K562 (cell line): ENCODE results near the gene MPDZ. TPM values are rescaled to one million over a fixed set of nuclear protein-coding genes. Genes with fewer than 3 reads are reported as not detected.

ENCODE experiments used
- ATAC-seq: fragments of 200-7000 bp; cut with Tn5 transposase; 3 replicates; pipeline ENCODE4 v1.9.1; 2020; ENCODE audit warnings: moderate library complexity
- BruUV-seq: library from RNA; stranded (reverse); fragments of 400-500 nt; replicated peaks from 2 replicates; lab custom pipeline; 2021; lab: Mats Ljungman, UMichigan
- CTCF ChIA-PET: fragments of 300-600 bp; formaldehyde crosslinking; extraction: SDS; loops from one replicate; lab custom pipeline; 2021; ENCODE audit warnings: low intra/inter-chr PET ratio; lab: Yijun Ruan, JAX
- POLR2A ChIA-PET: fragments of 300-600, 350-650 bp; sonication (Branson Sonifier 250); formaldehyde crosslinking; extraction: SDS; loops from one replicate; lab custom pipeline; 2021; ENCODE audit warnings: antibody characterized with exemption, inconsistent platforms; lab: Yijun Ruan, JAX
- DNase-seq, 4 experiments: peaks; one replicate each; pipeline versions ENCODE4 v3.0.0 to v3.0.0-alpha.2; 2011 to 2018; ENCODE audit warnings: low spot score in 3 of 4, mixed read lengths in 3 of 4; ENCODE audit errors: extremely low read depth in 1 of 4
- FAIRE-seq: peaks from 2 replicates; lab custom pipeline; 2011; peaks lifted over from hg19 to GRCh38; lab: Jason Lieb, UNC
- H2AFZ ChIP-seq: 2 replicates; pipeline ENCODE4 v1.6.0; 2011; ENCODE audit warnings: low read depth, low read length, control low read depth, inconsistent platforms
- H3K27ac ChIP-seq: fragments of 200-600 bp; 3 replicates; pipeline ENCODE4 v1.8.0; 2011; ENCODE audit warnings: low read depth, mild to moderate bottlenecking, control low read depth, inconsistent platforms, low read length, moderate library complexity, mixed read lengths; ENCODE audit errors: extremely low read depth
- H3K27me3 ChIP-seq, 2 experiments: fragments of 300-600 bp in 1 of 2; 2 replicates in 1 of 2; 3 replicates in 1 of 2; pipeline versions ENCODE4 v1.6.0 to v1.8.0; 2011; ENCODE audit warnings: inconsistent platforms in 2 of 2, low read length in 2 of 2, mild to moderate bottlenecking in 1 of 2, mixed read lengths in 1 of 2, moderate library complexity in 1 of 2; ENCODE audit not compliant: control insufficient read depth in 2 of 2, insufficient read depth in 2 of 2
- H3K36me3 ChIP-seq: fragments of 300-600 bp; 3 replicates; pipeline ENCODE4 v1.8.0; 2011; ENCODE audit warnings: mild to moderate bottlenecking, low read length, inconsistent platforms; ENCODE audit not compliant: control insufficient read depth, insufficient read depth
- H3K4me1 ChIP-seq, 2 experiments: fragments of 200-600 bp in 1 of 2; replicated peaks in 1 of 2; 2 replicates in 1 of 2; 3 replicates in 1 of 2; pipeline versions ENCODE4 v1.5.1 to v1.8.0; 2011; ENCODE audit warnings: inconsistent platforms in 2 of 2, low read length in 2 of 2, mild to moderate bottlenecking in 1 of 2, mixed read lengths in 1 of 2, moderate library complexity in 1 of 2; ENCODE audit not compliant: control insufficient read depth in 2 of 2, insufficient read depth in 2 of 2
- H3K4me2 ChIP-seq: 2 replicates; pipeline ENCODE4 v1.6.1; 2011; ENCODE audit warnings: low read length, control low read depth, inconsistent platforms, mixed read lengths; ENCODE audit not compliant: insufficient read depth
- H3K4me3 ChIP-seq: fragments of 200-600 bp; sonication (generic), shearing (Covaris generic); 2 replicates; pipeline ENCODE4 v1.5.1; 2016; ENCODE audit warnings: control low read depth, inconsistent platforms
- H3K79me2 ChIP-seq: fragments of 200-600 bp; 3 replicates; pipeline ENCODE4 v1.8.0; 2011; ENCODE audit warnings: low read length, inconsistent platforms; ENCODE audit not compliant: control insufficient read depth, insufficient read depth
- H3K9ac ChIP-seq, 2 experiments: 2 replicates each; pipeline versions ENCODE4 v1.6.0 to v1.6.1; 2011; ENCODE audit warnings: low read depth in 2 of 2, low read length in 2 of 2, control low read depth in 1 of 2, inconsistent platforms in 1 of 2, mild to moderate bottlenecking in 1 of 2, mixed read lengths in 1 of 2; ENCODE audit not compliant: insufficient read depth in 1 of 2
- H3K9me1 ChIP-seq: one replicate; pipeline ENCODE4 v1.6.0; 2011; ENCODE audit warnings: inconsistent platforms, mild to moderate bottlenecking, low read length, moderate library complexity; ENCODE audit not compliant: control insufficient read depth, insufficient read depth
- H3K9me3 ChIP-seq: replicated peaks from 2 replicates; pipeline ENCODE4 v1.5.1; 2011; ENCODE audit warnings: low read depth, low read length, inconsistent platforms; ENCODE audit not compliant: control insufficient read depth, insufficient read depth
- H4K20me1 ChIP-seq: replicated peaks from 2 replicates; pipeline ENCODE4 v1.6.1; 2011; ENCODE audit warnings: low read length, inconsistent platforms, mixed read lengths; ENCODE audit not compliant: control insufficient read depth, insufficient read depth
- NCOR1 ChIP-seq: fragments of 450-650 bp; IDR thresholded peaks from 2 replicates; pipeline ENCODE4 v1.6.1; 2016; ENCODE audit warnings: mild to moderate bottlenecking, moderate library complexity
- ZHX1 ChIP-seq: fragments of 150-350 bp; conservative IDR thresholded peaks from 2 replicates; pipeline ENCODE4 v1.6.1; 2014; ENCODE audit warnings: low read length
- ZNF277 ChIP-seq: fragments of 250-450 bp; sonication (Bioruptor Pico); IDR thresholded peaks from 2 replicates; pipeline ENCODE4 v1.8.0; 2022; ENCODE audit warnings: inconsistent platforms, mild to moderate bottlenecking, moderate library complexity, borderline replicate concordance
- ZNF316 ChIP-seq: fragments of 450-650 bp; IDR thresholded peaks from 2 replicates; pipeline ENCODE4 v1.6.1; 2016
- ZNF668 ChIP-seq: fragments of 250-450 bp; sonication (Bioruptor Pico); IDR thresholded peaks from 2 replicates; pipeline ENCODE4 v1.8.0; 2022; ENCODE audit warnings: mild to moderate bottlenecking, inconsistent platforms
- WGBS: fragments of 100-300 bp; shearing (Covaris generic); methylation state at CpG from one replicate; pipeline ENCODE4 v1.1.6; 2016; ENCODE audit warnings: low coverage, mixed read lengths; ENCODE audit not compliant: insufficient coverage; ENCODE audit errors: missing lambda C conversion rate; 5-methylcytosine and 5-hydroxymethylcytosine counted together
- in situ Hi-C: fragments of 300-500 bp; cut with MboI; formaldehyde crosslinking; loops from 4 replicates; pipeline ENCODE4 v1.15.0; 2018; ENCODE audit warnings: inconsistent platforms, mixed read lengths
- intact Hi-C: fragments of 100-400 bp; cut with micrococcal nuclease; formaldehyde crosslinking; loops from 2 replicates; pipeline ENCODE4 v1.14.2; 2022
- polyA plus RNA-seq, 8 experiments: library from polyadenylated mRNA; depleted of rRNA in 4 of 8; stranded (reverse) in 5 of 8; unstranded in 3 of 8; fragments of >200 nt; fragmentation: Nextera tagmentation in 2 of 8; fragmentation: Illumina TruSeq in 1 of 8; extraction: Ambion mirVana in 2 of 8; extraction: Trizol in 1 of 8; gene quantifications; 2 replicates each; pipeline versions ENCODE4 v1.2.1 to v1.2.3, GENCODE V29; 2011 to 2014; ENCODE audit warnings: inconsistent platforms in 1 of 8, missing spikeins in 1 of 8
- total RNA-seq, 7 experiments: library from RNA; depleted of rRNA in 6 of 7; stranded (reverse); fragments of >200 nt in 6 of 7; fragmentation: Illumina TruSeq in 2 of 7; extraction: Trizol in 2 of 7; gene quantifications; 2 replicates each; pipeline versions ENCODE4 v1.2.1 to v1.2.3, GENCODE V29; 2011 to 2021; ENCODE audit warnings: low replicate concordance in 1 of 7

Gene MPDZ
- total and polyA plus RNA-seq, 9 of the 15 experiments (the other 6 are each of a cell fraction or from before 2014, with no cell fraction given), result 3.9 to 13.2 (median 5.7) TPM

DNA sequence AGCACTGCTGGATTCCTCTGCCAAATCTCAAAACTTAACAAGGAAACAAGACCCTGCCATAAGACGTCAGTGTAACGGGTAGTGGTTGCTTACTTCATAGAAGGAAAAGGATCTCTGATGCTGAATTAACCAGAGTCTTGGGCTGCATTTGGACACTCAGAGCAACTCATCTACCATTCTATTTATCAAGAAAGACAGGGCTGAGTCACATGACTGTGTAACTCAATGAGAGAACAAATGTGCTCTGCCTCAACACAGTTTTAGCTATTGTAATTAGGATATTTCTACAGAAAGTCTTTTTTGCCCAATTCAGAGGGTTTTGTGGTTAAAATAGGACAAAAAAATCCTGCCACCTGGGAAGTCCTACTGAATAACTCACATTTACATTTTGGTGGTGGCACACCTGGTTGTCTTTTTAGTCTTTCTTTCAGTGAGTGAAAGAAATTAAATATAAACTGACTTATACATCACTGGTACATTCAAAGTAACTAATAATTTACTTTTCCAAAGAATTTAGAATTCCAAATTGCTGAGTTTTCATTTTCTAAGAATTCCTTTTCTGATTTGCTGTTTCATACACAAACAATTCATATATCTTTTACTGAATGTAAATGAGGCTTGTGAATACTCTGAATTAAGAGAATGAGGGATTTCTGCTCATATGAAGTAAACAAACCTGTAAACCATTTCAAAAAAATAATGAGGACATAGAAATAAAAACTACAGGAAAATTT lies 104.4 kb downstream of the MPDZ start (continued):
- TF ChIP-seq ZNF316, result peak; percentile 48; the same call in 1 of the 2 replicates

GRCh38 chr9:13173553-13173952 lies 105.9 kb downstream of the MPDZ start:
- no TSS peak for BruUV-seq
- in situ Hi-C loops, result no loop called here
- Histone ChIP-seq H3K9me3 (no peaks in the 10 kb centered on the region), H3K4me2 (no peak overlapping the region), H3K27ac (no peak overlapping the region), H3K9me1 (no peaks in the 10 kb centered on the region), H2AFZ (no peak overlapping the region), H3K4me1 (no peaks in the 10 kb centered on the region), H3K79me2 (no peaks in the 10 kb centered on the region), H3K4me3 (no peak overlapping the region), H4K20me1 (no peaks in the 10 kb centered on the region), H3K36me3 (no peaks in the 10 kb centered on the region), H3K9ac (no peak overlapping the region), H3K27me3 (no peaks in the 10 kb centered on the region)
- intact Hi-C loops, result no loop called here
- no peak for ATAC-seq
- ChIA-PET CTCF (no interaction called here), POLR2A (no interaction called here)
- FAIRE-seq, result no peak
- DNase-seq, result no peak
- 66% methylated on average over 3 of the region's 4 CpGs for WGBS
- TF ChIP-seq NCOR1 (no peak), ZHX1 (no peak), ZNF277 (CRISPR knock-in tag) (no peak), ZNF668 (CRISPR knock-in tag) (no peak)
